Ishikawa (cell line): ENCODE data around the gene PAM.

Source experiments
- CEBPB ChIP-seq: IDR thresholded peaks from 2 replicates; pipeline ENCODE4 v1.6.1; 2012
- CREB1 ChIP-seq: IDR thresholded peaks from 2 replicates; pipeline ENCODE4 v1.6.1; 2012; ENCODE audit warnings: low read depth
- EGR1 ChIP-seq: IDR thresholded peaks from 2 replicates; pipeline ENCODE4 v1.6.1; 2012
- EP300 ChIP-seq: IDR thresholded peaks from 2 replicates; pipeline ENCODE4 v1.6.1; 2012; ENCODE audit warnings: borderline replicate concordance
- NFIC ChIP-seq: IDR thresholded peaks from 2 replicates; pipeline ENCODE4 v1.6.1; 2012
- RAD21 ChIP-seq: IDR thresholded peaks from 2 replicates; pipeline ENCODE4 v1.6.1; 2012; ENCODE audit warnings: low read depth
- TAF1 ChIP-seq: IDR thresholded peaks from 2 replicates; pipeline ENCODE4 v1.6.1; 2012; ENCODE audit warnings: low read depth, mild to moderate bottlenecking
- TCF12 ChIP-seq: IDR thresholded peaks from 2 replicates; pipeline ENCODE4 v1.6.1; 2012; ENCODE audit warnings: low read depth
- YY1 ChIP-seq: IDR thresholded peaks from 2 replicates; pipeline ENCODE4 v1.6.1; 2012; ENCODE audit warnings: low read depth
- ZBTB7A ChIP-seq: IDR thresholded peaks from 2 replicates; pipeline ENCODE4 v1.6.1; 2012; ENCODE audit warnings: low read depth
- TF ChIP-seq, protein P1 (sequence below): IDR thresholded peaks from 2 replicates; pipeline ENCODE4 v1.6.1; 2012
- TF ChIP-seq, protein P2 (sequence below): IDR thresholded peaks from 2 replicates; pipeline ENCODE4 v1.6.1; 2012; ENCODE audit warnings: low read depth, mild to moderate bottlenecking

DNA sequence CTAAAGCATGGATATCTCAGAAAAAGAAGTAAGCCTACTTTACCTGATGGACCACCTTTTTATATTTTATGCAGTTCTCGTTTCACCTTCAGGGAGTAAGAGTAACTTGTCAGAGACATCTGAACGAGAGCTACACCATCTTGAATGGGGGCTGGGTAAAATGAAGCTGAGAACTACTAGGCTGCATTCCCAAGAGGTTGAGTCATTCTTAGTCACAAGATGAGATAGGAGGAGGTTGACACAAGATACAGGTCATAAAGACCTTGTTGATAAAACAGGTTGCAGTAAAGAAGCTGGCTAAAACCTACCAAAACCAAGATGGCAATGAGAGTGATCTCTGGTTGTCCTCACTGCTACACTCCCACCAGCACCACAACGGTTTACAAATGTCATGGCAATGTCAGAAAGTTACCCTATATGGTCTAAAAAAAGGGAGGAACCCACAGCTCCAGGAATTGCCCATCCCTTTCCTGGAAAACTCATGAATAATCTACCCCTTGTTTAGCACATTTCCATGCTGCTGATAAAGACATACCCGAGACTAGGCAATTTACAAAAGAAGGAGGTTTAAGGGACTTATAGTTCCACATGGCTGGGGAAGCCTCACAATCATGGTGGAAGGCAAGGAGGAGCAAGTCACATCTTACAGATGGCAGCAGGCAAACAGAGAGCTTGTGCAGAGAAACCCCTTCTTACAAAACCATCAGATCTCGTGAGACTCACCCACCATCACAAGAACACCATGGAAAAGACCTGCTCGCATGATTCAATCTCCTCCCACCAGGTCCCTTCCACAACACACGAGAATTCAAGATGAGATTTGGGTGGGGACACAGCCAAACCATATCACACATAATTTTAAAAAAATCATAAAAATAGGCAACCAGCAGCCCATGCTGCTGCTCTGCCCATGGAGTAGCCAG is 302.4 kb downstream of the PAM start:
- TF ChIP-seq EP300 (no peak), EGR1 (no peak), CREB1 (no peak), YY1 (no peak), CEBPB (no peak), RAD21 (no peak), NFIC (no peak), ZBTB7A (no peak), TCF12 (no peak), TAF1 (no peak)
- TF ChIP-seq, protein P1, sequence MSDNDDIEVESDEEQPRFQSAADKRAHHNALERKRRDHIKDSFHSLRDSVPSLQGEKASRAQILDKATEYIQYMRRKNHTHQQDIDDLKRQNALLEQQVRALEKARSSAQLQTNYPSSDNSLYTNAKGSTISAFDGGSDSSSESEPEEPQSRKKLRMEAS: no peak
- TF ChIP-seq, protein P2, sequence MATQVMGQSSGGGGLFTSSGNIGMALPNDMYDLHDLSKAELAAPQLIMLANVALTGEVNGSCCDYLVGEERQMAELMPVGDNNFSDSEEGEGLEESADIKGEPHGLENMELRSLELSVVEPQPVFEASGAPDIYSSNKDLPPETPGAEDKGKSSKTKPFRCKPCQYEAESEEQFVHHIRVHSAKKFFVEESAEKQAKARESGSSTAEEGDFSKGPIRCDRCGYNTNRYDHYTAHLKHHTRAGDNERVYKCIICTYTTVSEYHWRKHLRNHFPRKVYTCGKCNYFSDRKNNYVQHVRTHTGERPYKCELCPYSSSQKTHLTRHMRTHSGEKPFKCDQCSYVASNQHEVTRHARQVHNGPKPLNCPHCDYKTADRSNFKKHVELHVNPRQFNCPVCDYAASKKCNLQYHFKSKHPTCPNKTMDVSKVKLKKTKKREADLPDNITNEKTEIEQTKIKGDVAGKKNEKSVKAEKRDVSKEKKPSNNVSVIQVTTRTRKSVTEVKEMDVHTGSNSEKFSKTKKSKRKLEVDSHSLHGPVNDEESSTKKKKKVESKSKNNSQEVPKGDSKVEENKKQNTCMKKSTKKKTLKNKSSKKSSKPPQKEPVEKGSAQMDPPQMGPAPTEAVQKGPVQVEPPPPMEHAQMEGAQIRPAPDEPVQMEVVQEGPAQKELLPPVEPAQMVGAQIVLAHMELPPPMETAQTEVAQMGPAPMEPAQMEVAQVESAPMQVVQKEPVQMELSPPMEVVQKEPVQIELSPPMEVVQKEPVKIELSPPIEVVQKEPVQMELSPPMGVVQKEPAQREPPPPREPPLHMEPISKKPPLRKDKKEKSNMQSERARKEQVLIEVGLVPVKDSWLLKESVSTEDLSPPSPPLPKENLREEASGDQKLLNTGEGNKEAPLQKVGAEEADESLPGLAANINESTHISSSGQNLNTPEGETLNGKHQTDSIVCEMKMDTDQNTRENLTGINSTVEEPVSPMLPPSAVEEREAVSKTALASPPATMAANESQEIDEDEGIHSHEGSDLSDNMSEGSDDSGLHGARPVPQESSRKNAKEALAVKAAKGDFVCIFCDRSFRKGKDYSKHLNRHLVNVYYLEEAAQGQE: no peak
